GM23338 (cell line): ENCODE results near the gene SNRPF. TPM values are rescaled to one million over a fixed set of nuclear protein-coding genes. Genes with fewer than 3 reads are reported as not detected.

Source experiments
- ATAC-seq: fragments of 200-7000 bp; cut with Tn5 transposase; 3 replicates; pipeline ENCODE4 v1.9.1; 2020
- DNase-seq: peaks from one replicate; pipeline ENCODE4 v3.0.0-alpha.2; 2015; ENCODE audit warnings: low spot score
- H2AFZ ChIP-seq: fragments of 200-600 bp; sonication (generic); 2 replicates; pipeline ENCODE4 v1.8.0; 2016; ENCODE audit warnings: antibody characterized with exemption, mild to moderate bottlenecking, moderate library complexity
- H3F3A ChIP-seq: fragments of 200-600 bp; sonication (generic); replicated peaks from 2 replicates; pipeline ENCODE4 v1.8.0; 2017; ENCODE audit warnings: antibody characterized with exemption, mixed run types, low read depth
- H3K27ac ChIP-seq: fragments of 200-600 bp; sonication (generic); 2 replicates; pipeline ENCODE4 v1.6.1; 2016; ENCODE audit warnings: low read depth
- H3K27me3 ChIP-seq: fragments of 200-600 bp; sonication (generic); 2 replicates; pipeline ENCODE4 v1.8.0; 2016; ENCODE audit warnings: mild to moderate bottlenecking, mixed run types, moderate library complexity; ENCODE audit not compliant: insufficient read depth
- H3K36me3 ChIP-seq: fragments of 200-600 bp; sonication (generic); 2 replicates; pipeline ENCODE4 v1.8.0; 2016; ENCODE audit warnings: mild to moderate bottlenecking; ENCODE audit not compliant: insufficient read depth
- H3K4me1 ChIP-seq: fragments of 200-600 bp; sonication (generic); 2 replicates; pipeline ENCODE4 v1.8.0; 2016; ENCODE audit warnings: mild to moderate bottlenecking, moderate library complexity; ENCODE audit not compliant: insufficient read depth
- H3K4me2 ChIP-seq: fragments of 200-600 bp; sonication (generic); 2 replicates; pipeline ENCODE4 v1.7.1; 2017; ENCODE audit warnings: mixed run types
- H3K4me3 ChIP-seq: fragments of 200-600 bp; sonication (generic); 2 replicates; pipeline ENCODE4 v1.6.1; 2016; ENCODE audit warnings: mixed run types
- H3K79me2 ChIP-seq: fragments of 200-600 bp; sonication (generic); replicated peaks from 2 replicates; pipeline ENCODE4 v1.8.0; 2017; ENCODE audit warnings: mild to moderate bottlenecking; ENCODE audit not compliant: insufficient read depth
- H3K9me2 ChIP-seq: fragments of 200-600 bp; sonication (generic); 2 replicates; pipeline ENCODE4 v1.8.0; 2017; ENCODE audit not compliant: insufficient read depth
- H4K20me1 ChIP-seq: fragments of 200-600 bp; sonication (generic); replicated peaks from 2 replicates; pipeline ENCODE4 v1.8.0; 2017; ENCODE audit warnings: mild to moderate bottlenecking; ENCODE audit not compliant: insufficient read depth
- H3K27ac Mint-ChIP-seq: 2 replicates; pipeline ENCODE4 v1.8.0; 2020; ENCODE audit warnings: inconsistent platforms, mild to moderate bottlenecking, moderate library complexity, mixed read lengths
- H3K27me3 Mint-ChIP-seq: 3 replicates; pipeline ENCODE4 v1.8.0; 2022; ENCODE audit warnings: low read depth, mild to moderate bottlenecking, moderate library complexity, mixed read lengths, inconsistent platforms; ENCODE audit not compliant: insufficient read depth, poor library complexity
- H3K36me3 Mint-ChIP-seq: 3 replicates; pipeline ENCODE4 v1.8.0; 2021; ENCODE audit warnings: low read depth, mild to moderate bottlenecking, inconsistent platforms, moderate library complexity, mixed read lengths
- H3K4me1 Mint-ChIP-seq: 3 replicates; pipeline ENCODE4 v1.8.0; 2020; ENCODE audit warnings: mild to moderate bottlenecking, inconsistent platforms, mixed read lengths
- H3K4me3 Mint-ChIP-seq: 3 replicates; pipeline ENCODE4 v1.8.0; 2021; ENCODE audit warnings: moderate library complexity, mild to moderate bottlenecking, inconsistent platforms, mixed read lengths
- H3K9me3 Mint-ChIP-seq: 3 replicates; pipeline ENCODE4 v1.8.0; 2020; ENCODE audit warnings: moderate library complexity, mild to moderate bottlenecking, inconsistent platforms, mixed read lengths
- CREB1 ChIP-seq: fragments of 250-450 bp; sonication (Bioruptor Pico); IDR thresholded peaks from 2 replicates; pipeline ENCODE4 v1.5.0; 2020; ENCODE audit warnings: low read depth, mild to moderate bottlenecking, moderate library complexity
- EZH2 ChIP-seq: fragments of 200-600 bp; sonication (generic); IDR thresholded peaks from one replicate; pipeline ENCODE4 v1.8.0; 2017; ENCODE audit warnings: antibody characterized with exemption, mild to moderate bottlenecking, low read depth; ENCODE audit not compliant: unreplicated experiment
- EZH2phosphoT487 ChIP-seq: fragments of 200-600 bp; sonication (generic); IDR thresholded peaks from one replicate; pipeline ENCODE4 v1.8.1; 2018; ENCODE audit warnings: antibody characterized with exemption; ENCODE audit not compliant: unreplicated experiment
- JUNB ChIP-seq: IDR thresholded peaks from one replicate; pipeline ENCODE4 v1.6.1; 2016; ENCODE audit warnings: antibody characterized with exemption; ENCODE audit not compliant: unreplicated experiment
- NANOG ChIP-seq: IDR thresholded peaks from 2 replicates; pipeline ENCODE4 v1.6.1; 2016; ENCODE audit warnings: antibody characterized with exemption, borderline replicate concordance
- STAT1 ChIP-seq: IDR thresholded peaks from one replicate; pipeline ENCODE4 v1.6.1; 2016; ENCODE audit warnings: antibody characterized with exemption; ENCODE audit not compliant: unreplicated experiment
- ZNF462 ChIP-seq: fragments of 250-450 bp; sonication (Bioruptor Pico); IDR thresholded peaks from 2 replicates; pipeline ENCODE4 v1.5.0; 2020; ENCODE audit warnings: mild to moderate bottlenecking, moderate library complexity
- polyA plus RNA-seq: library from polyadenylated mRNA; unstranded; fragments of >200 nt; fragmentation: Nextera tagmentation; extraction: Ambion mirVana; gene quantifications from 2 replicates; pipeline ENCODE4 v1.2.1, GENCODE V29; 2016
- total RNA-seq: library from RNA; depleted of rRNA; stranded (reverse); fragments of >200 nt; shearing (Covaris generic); gene quantifications from 2 replicates; pipeline ENCODE4 v1.2.3, GENCODE V29; 2014

Gene SNRPF
- total and polyA plus RNA-seq, 2 experiments from 2014 or later = 31.1 to 475 TPM

- Histone ChIP-seq H3K4me2 (no peak overlapping the region), H3K36me3 (no peaks in the 10 kb centered on the region), H3K27me3 (no peaks in the 10 kb centered on the region), H3K27ac (no peak overlapping the region), H3K4me3 (no peak overlapping the region), H3F3A (no peaks in the 10 kb centered on the region), H4K20me1 (no peaks in the 10 kb centered on the region), H2AFZ (peak overlapping the region; percentile 84), H3K79me2 (no peaks in the 10 kb centered on the region), H3K4me1 (peaks cover 7% of the 10 kb centered on the region; the same call in 1 of the 2 replicates), H3K9me2 (no peaks in the 10 kb centered on the region)
- TF ChIP-seq STAT1 (no peak), EZH2 (no peak), EZH2phosphoT487 (no peak), CREB1 (CRISPR knock-in tag) (no peak), NANOG (no peak), ZNF462 (CRISPR knock-in tag) (no peak), JUNB (no peak)
- peaks cover 11% of the 10 kb centered on the region for H3K4me1 Mint-ChIP-seq
- H3K36me3 Mint-ChIP-seq = no peaks in the 10 kb centered on the region
- no peak overlapping the region for H3K4me3 Mint-ChIP-seq
- no peaks in the 10 kb centered on the region for H3K9me3 Mint-ChIP-seq
- DNase-seq (peak; percentile 11), ATAC-seq (no peak; the same call in 2 of the 3 replicates)
- H3K27me3 Mint-ChIP-seq = peaks cover 1% of the 10 kb centered on the region
- H3K27ac Mint-ChIP-seq = no peak overlapping the region
Measured at GRCh38 chr12:95837240-95838038, 21.3 kb upstream of the SNRPF start.
